ENCODE measurements around the gene TRIP6.

DNA sequence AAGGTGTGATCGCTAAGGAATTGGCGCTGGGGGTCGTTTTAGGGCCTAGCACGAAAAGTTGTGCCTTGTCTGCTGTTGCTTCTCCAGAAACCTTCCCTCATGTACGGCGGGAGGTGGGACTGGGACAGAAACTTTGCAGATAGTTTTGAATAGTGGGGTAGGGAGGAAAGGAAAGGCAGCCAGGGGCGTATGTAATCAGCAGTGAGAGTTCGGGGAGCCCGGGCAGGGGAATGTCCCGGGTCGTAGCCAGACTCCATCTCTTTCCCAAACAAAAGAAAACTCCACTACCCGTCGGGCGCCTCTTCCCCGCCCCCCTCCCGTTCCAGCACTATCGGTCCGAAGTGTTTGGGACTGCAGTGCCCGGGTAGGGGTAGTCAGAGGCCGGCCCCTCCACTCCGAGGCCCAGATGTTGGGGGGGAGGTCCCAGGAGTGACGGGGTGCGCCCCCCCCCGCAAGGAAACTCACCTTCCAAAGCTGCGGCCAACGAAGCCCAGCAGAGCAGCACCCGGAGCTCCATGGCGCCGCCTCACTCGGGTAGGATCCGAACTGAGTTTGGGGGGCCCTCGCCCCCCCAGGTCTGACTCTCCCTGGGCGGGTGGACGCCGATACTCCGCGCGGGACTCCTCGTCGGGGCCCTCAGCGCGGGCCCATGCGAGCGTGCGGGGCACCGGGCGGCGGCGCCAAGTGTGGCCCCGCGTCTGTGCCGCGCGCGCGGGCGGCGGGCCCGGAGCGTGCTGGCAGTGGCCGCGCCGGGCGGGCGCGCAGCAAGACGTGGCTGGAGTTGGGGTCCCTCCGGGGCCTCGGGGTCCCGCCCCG lies 40.5 kb upstream of the TRIP6 start:
- TF ChIP-seq, protein P1, sequence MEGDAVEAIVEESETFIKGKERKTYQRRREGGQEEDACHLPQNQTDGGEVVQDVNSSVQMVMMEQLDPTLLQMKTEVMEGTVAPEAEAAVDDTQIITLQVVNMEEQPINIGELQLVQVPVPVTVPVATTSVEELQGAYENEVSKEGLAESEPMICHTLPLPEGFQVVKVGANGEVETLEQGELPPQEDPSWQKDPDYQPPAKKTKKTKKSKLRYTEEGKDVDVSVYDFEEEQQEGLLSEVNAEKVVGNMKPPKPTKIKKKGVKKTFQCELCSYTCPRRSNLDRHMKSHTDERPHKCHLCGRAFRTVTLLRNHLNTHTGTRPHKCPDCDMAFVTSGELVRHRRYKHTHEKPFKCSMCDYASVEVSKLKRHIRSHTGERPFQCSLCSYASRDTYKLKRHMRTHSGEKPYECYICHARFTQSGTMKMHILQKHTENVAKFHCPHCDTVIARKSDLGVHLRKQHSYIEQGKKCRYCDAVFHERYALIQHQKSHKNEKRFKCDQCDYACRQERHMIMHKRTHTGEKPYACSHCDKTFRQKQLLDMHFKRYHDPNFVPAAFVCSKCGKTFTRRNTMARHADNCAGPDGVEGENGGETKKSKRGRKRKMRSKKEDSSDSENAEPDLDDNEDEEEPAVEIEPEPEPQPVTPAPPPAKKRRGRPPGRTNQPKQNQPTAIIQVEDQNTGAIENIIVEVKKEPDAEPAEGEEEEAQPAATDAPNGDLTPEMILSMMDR (IDR thresholded peaks at IDR 0.05; ENCODE audit: poor library complexity) = no peak
- TF ChIP-seq EZH2phosphoT487 (IDR thresholded peaks at IDR 0.05; ENCODE audit: low read depth, severe bottlenecking, unreplicated experiment) (no peak), EZH2 (IDR thresholded peaks at IDR 0.05; ENCODE audit: borderline replicate concordance) (no peak)
